HG02623 (cell line): ENCODE results near the gene SEMA4D.
"Not testable (repeated sequence)": the region's sequence is repeated elsewhere in the genome, so short reads cannot be mapped to it uniquely, and the experiment has no call there.

ENCODE experiments used
- ATAC-seq: cut with Tn5 transposase; IDR thresholded peaks from one replicate; pipeline ENCODE4 v1.9.1; 2021; ENCODE audit warnings: moderate library complexity; ENCODE audit not compliant: unreplicated experiment

SEMA4D gene

GRCh38 chr9:89375191-89375760 is 122.6 kb downstream of the SEMA4D start:
- ATAC-seq = peak; percentile 62

- no peak for ATAC-seq
Observed at GRCh38 chr9:89374176-89374575, 123.7 kb downstream of the SEMA4D start.

- no peak for ATAC-seq
Observed at GRCh38 chr9:89372979-89373378, 124.9 kb downstream of the SEMA4D start.

GRCh38 chr9:89372230-89372816 is 125.6 kb downstream of the SEMA4D start:
- no peak for ATAC-seq

- not testable (repeated sequence) for ATAC-seq
Observed at GRCh38 chr9:89371791-89372190, 126.1 kb downstream of the SEMA4D start.

- ATAC-seq = no peak
Observed at GRCh38 chr9:89370593-89370992, 127.3 kb downstream of the SEMA4D start.

GRCh38 chr9:89368978-89369377 is 128.9 kb downstream of the SEMA4D start:
- ATAC-seq = no peak

- no peak for ATAC-seq
Observed at GRCh38 chr9:89368550-89368949, 129.4 kb downstream of the SEMA4D start.

- ATAC-seq = no peak
Observed at GRCh38 chr9:89367726-89368437, 130.0 kb downstream of the SEMA4D start.

GRCh38 chr9:89367281-89367680 is 130.6 kb downstream of the SEMA4D start:
- no peak for ATAC-seq

GRCh38 chr9:89366711-89367110 is 131.2 kb downstream of the SEMA4D start:
- ATAC-seq = no peak

- no peak for ATAC-seq
Observed at GRCh38 chr9:89365532-89365912, 132.4 kb downstream of the SEMA4D start.

GRCh38 chr9:89364666-89365531 is 133.0 kb downstream of the SEMA4D start:
- no peak for ATAC-seq

GRCh38 chr9:89363921-89364665 is 133.8 kb downstream of the SEMA4D start:
- ATAC-seq = no peak

GRCh38 chr9:89363311-89363670 is 134.6 kb downstream of the SEMA4D start:
- ATAC-seq = no peak

GRCh38 chr9:89362647-89363310 is 135.1 kb downstream of the SEMA4D start:
- no peak for ATAC-seq

GRCh38 chr9:89361816-89362646 is 135.9 kb downstream of the SEMA4D start:
- no peak for ATAC-seq

- no peak for ATAC-seq
Observed at GRCh38 chr9:89361031-89361430, 136.9 kb downstream of the SEMA4D start.

GRCh38 chr9:89360465-89360864 is 137.4 kb downstream of the SEMA4D start:
- no peak for ATAC-seq
